ENCODE data around the gene FAM163A. TPM values are rescaled to one million over a fixed set of nuclear protein-coding genes. Genes with fewer than 3 reads are reported as not detected.
"Not testable (repeated sequence)": the region's sequence is repeated elsewhere in the genome, so short reads cannot be mapped to it uniquely, and the experiment has no call there.

Gene FAM163A
- total and polyA plus RNA-seq, 9 donors = 0.10 to 1.7 (median 0.47) TPM; not detected in 3

DNA sequence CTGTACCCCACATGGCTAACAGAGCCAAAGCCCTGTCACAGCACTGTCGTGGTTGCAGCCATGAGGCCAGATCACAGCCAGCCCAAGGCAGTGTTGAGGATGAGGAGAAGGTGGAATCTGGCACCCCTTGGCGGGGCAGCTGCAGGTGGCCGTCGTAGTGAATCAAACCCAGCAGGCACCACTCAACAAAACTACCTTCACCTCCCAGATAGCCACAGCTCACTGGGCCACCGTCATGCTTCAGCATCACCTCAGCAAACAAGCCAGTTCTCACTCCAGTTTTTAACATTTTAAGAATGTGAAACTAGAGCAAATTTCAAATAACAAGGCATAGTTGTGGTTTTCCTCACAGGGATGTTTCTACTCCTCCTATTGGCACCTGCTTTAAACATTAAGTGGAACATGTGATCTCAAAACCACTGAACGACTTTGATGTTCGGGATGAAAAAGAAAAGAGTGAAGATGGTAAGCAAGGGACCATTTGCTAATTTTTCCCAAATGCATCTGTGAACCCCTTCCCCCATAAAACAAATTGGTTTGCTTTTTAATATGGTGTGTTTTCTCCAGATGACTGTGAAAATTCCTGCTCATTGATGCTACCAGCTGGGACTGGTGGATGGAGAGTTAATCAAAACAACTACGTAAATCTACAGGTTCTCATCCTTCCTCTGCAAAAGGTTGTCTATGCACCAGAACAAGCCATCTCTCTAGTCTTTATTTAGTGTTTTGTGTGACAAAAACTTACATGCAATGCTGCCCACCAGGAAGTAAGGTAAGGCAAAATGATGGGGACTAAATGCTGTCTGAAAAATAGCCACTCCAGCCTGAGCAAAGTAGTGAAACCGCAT is 89.0 kb downstream of the FAM163A start:
- no peaks in the 10 kb centered on the region for H3K27me3 ChIP-seq
- no peak for DNase-seq
- TF ChIP-seq CTCF (IDR thresholded peaks at IDR 0.05) (no peak), EP300 (IDR thresholded peaks at IDR 0.05) (no peak), POLR2A (IDR thresholded peaks at IDR 0.05) (no peak)
- H3K9me3 ChIP-seq = no peaks in the 10 kb centered on the region
- intact Hi-C loops (cut with DNase I) = no loop called here
- H3K27ac ChIP-seq = no peak overlapping the region
- H3K36me3 ChIP-seq = no peaks in the 10 kb centered on the region
- no peak overlapping the region for H3K4me3 ChIP-seq
- H3K4me1 ChIP-seq (ENCODE audit: insufficient read depth) = peaks cover 3% of the 10 kb centered on the region
- WGBS, 3 donors = 29 to 37% (median 32%) methylated on average over 9 of the region's 9 CpGs

GRCh38 chr1:179836686-179837445 is 93.8 kb downstream of the FAM163A start:
- DNase-seq; H3K4me1 ChIP-seq (ENCODE audit: insufficient read depth); H3K27ac ChIP-seq; H3K4me3 ChIP-seq; H3K36me3 ChIP-seq; H3K27me3 ChIP-seq; H3K9me3 ChIP-seq; intact Hi-C loops (cut with DNase I): not testable (repeated sequence)
- WGBS, 3 donors = 96 to 98% (median 97%) methylated on average over 37 to 38 of the region's 38 CpGs

GRCh38 chr1:179840107-179840506 is 97.0 kb downstream of the FAM163A start:
- Histone ChIP-seq H3K9me3 (no peaks in the 10 kb centered on the region), H3K4me1 (ENCODE audit: insufficient read depth) (no peaks in the 10 kb centered on the region), H3K36me3 (no peaks in the 10 kb centered on the region), H3K27me3 (no peaks in the 10 kb centered on the region), H3K27ac (no peak overlapping the region), H3K4me3 (no peak overlapping the region)
- WGBS, 3 donors = 83 to 94% (median 90%) methylated on average over 3 of the region's 3 CpGs
- intact Hi-C loops (cut with DNase I) = no loop called here
- TF ChIP-seq CTCF (IDR thresholded peaks at IDR 0.05) (no peak), EP300 (IDR thresholded peaks at IDR 0.05) (no peak), POLR2A (IDR thresholded peaks at IDR 0.05) (no peak)
- DNase-seq = no peak

DNA sequence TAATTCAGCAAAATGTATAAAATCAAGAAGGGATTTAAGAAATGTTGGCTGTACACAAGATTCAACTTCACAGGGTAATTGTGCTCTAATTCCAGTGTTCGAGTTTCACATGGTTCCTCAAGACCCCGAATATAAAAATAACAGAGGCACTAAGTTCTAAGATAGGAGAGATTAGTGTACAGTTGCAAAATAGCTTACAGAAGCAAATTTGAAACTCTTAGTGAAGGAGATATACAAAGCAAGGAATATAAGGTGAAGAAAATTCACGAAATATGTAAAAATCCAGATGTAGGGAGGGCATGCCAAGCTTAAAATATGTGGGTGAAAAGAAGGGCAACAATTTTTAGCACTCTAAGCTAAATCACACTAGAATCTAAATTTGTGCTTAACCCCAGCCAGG is 105.1 kb downstream of the FAM163A start:
- Histone ChIP-seq H3K27ac (no peak overlapping the region), H3K4me1 (ENCODE audit: insufficient read depth) (no peaks in the 10 kb centered on the region), H3K27me3 (no peaks in the 10 kb centered on the region), H3K9me3 (no peaks in the 10 kb centered on the region), H3K4me3 (no peak overlapping the region), H3K36me3 (no peaks in the 10 kb centered on the region)
- TF ChIP-seq CTCF (IDR thresholded peaks at IDR 0.05) (no peak), EP300 (IDR thresholded peaks at IDR 0.05) (no peak), POLR2A (IDR thresholded peaks at IDR 0.05) (no peak)
- WGBS, 3 donors = 84 to 91% (median 90%) methylated on average over 3 of the region's 3 CpGs
- intact Hi-C loops (cut with DNase I) = no loop called here
- no peak for DNase-seq

DNA sequence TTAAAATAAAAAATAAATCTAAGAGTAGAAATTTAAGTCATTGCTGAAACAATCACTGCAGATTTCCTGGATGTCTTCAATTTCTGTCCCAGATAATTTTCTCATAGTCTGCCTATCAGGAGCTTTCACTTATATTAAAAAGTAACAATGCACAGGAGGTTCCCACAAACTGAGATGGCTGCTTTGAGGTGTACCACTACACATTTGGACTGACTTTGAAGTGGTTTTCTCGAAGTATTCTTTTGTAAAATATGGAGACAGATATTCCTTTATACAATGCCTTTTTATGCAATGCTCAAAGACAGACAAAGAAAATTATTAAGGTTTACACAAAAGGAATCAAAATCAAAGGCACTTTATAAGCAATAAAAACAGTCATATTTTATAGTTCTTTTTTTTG is 110.0 kb downstream of the FAM163A start:
- 91 to 93% (median 91%) methylated on average over 1 of the region's 1 CpG for WGBS, 3 donors

DNA sequence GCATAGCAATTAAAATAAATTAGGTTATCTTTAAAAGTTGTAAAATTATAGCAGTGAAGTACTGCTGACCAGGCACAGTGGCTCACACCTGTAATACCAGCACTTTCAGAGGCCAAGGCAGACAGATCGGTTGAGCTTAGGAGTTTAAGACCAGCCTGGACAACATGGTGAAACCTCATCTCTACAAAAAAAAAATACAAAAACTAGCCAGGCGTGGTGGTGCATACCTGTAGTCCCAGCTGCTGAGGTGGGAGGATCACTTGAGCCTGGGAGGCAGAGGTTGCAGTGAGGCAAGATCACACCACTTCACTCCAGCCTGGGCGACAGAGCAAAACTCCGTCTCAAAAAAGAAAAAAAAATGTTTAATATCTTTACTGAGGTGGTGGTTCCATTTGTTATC is 112.7 kb downstream of the FAM163A start:
- H3K4me1 ChIP-seq (ENCODE audit: insufficient read depth); H3K27me3 ChIP-seq; H3K36me3 ChIP-seq; DNase-seq; intact Hi-C loops (cut with DNase I); H3K9me3 ChIP-seq; H3K27ac ChIP-seq; H3K4me3 ChIP-seq: not testable (repeated sequence)
- 89 to 97% (median 96%) methylated on average over 4 of the region's 4 CpGs for WGBS, 3 donors

More for the DNA sequence above, 110.0 kb downstream of the FAM163A start:
- H3K4me1 ChIP-seq (ENCODE audit: insufficient read depth) = no peaks in the 10 kb centered on the region
- no peak for DNase-seq
- H3K9me3 ChIP-seq = no peaks in the 10 kb centered on the region
- no peak for TF ChIP-seq CTCF (IDR thresholded peaks at IDR 0.05)
- TF ChIP-seq EP300 (IDR thresholded peaks at IDR 0.05) = no peak
- TF ChIP-seq POLR2A (IDR thresholded peaks at IDR 0.05) = no peak
- no peaks in the 10 kb centered on the region for H3K27me3 ChIP-seq
- H3K27ac ChIP-seq = no peak overlapping the region
- intact Hi-C loops (cut with DNase I) = no loop called here
- no peak overlapping the region for H3K4me3 ChIP-seq
- H3K36me3 ChIP-seq = no peaks in the 10 kb centered on the region
